ENCODE results near the gene ZNF668. TPM values are rescaled to one million over a fixed set of nuclear protein-coding genes. Genes with fewer than 3 reads are reported as not detected.

The ZNF668 gene
- total RNA-seq, 1 experiment from 2014 or later = 16.8 TPM

DNA sequence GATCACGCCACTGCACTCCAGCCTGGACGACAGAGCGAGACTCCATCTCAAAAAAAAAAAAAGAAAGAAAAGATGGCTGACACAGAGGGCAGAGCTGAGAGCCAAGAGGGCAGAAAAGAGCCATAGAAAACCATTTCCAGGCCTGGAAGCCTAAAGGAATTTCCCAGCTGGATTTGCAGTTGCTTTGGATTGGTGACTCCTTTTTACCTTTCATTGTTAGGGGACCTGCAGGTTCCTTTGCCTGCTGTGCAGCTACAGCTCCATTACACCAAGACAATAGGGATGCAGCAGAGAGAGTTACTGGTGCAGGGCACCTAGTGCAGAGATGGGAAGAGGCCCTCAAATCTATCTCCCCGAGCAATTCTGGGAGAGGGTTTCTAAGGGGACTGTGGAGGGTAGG, 18.4 kb downstream of the ZNF668 start:
- no peak for DNase-seq (ENCODE audit: low read depth, low spot score)
- H3K79me2 ChIP-seq (ENCODE audit: insufficient read depth, low read length) = no peaks in the 10 kb centered on the region
- peaks cover 8 to 22% of the 10 kb centered on the region in 2 experiments for H3K4me1 ChIP-seq (ENCODE audit: control insufficient read depth in 1 of 2, insufficient read depth in 2 of 2, low read length in 2 of 2)
- ATAC-seq = no peak
- no peak for TF ChIP-seq EZH2 (IDR thresholded peaks at IDR 0.05)
- TF ChIP-seq POLR2AphosphoS5 (IDR thresholded peaks at IDR 0.05; ENCODE audit: low read depth, low read length) = no peak
- TF ChIP-seq, protein P1, sequence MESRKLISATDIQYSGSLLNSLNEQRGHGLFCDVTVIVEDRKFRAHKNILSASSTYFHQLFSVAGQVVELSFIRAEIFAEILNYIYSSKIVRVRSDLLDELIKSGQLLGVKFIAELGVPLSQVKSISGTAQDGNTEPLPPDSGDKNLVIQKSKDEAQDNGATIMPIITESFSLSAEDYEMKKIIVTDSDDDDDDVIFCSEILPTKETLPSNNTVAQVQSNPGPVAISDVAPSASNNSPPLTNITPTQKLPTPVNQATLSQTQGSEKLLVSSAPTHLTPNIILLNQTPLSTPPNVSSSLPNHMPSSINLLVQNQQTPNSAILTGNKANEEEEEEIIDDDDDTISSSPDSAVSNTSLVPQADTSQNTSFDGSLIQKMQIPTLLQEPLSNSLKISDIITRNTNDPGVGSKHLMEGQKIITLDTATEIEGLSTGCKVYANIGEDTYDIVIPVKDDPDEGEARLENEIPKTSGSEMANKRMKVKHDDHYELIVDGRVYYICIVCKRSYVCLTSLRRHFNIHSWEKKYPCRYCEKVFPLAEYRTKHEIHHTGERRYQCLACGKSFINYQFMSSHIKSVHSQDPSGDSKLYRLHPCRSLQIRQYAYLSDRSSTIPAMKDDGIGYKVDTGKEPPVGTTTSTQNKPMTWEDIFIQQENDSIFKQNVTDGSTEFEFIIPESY (IDR thresholded peaks at IDR 0.05; ENCODE audit: extremely low read depth, insufficient replicate concordance, low read length) = no peak
- no peak for TF ChIP-seq SIN3A (IDR thresholded peaks at IDR 0.05; ENCODE audit: low read depth)
- TF ChIP-seq JUND (IDR thresholded peaks at IDR 0.05) = no peak
- TF ChIP-seq TCF7L2 (IDR thresholded peaks at IDR 0.05; ENCODE audit: borderline replicate concordance, extremely low read depth, insufficient read depth, insufficient read length) = no peak
- no peak for TF ChIP-seq YY1 (IDR thresholded peaks at IDR 0.05; ENCODE audit: extremely low read depth, insufficient replicate concordance, low read depth, low read length)
- no peak for TF ChIP-seq CEBPB (IDR thresholded peaks at IDR 0.05; ENCODE audit: low read depth)
- no peak for TF ChIP-seq SRF (IDR thresholded peaks at IDR 0.05; ENCODE audit: low read depth)
- TF ChIP-seq RAD21 (IDR thresholded peaks at IDR 0.05; ENCODE audit: low read depth) = no peak
- TF ChIP-seq ZNF274 (IDR thresholded peaks at IDR 0.05; ENCODE audit: low read depth, low read length) = no peak
- TF ChIP-seq EGR1 (IDR thresholded peaks at IDR 0.05; ENCODE audit: low read depth) = no peak
- TF ChIP-seq CBX3 (IDR thresholded peaks at IDR 0.05; ENCODE audit: low read depth) = no peak
- no peak for TF ChIP-seq FOSL1 (IDR thresholded peaks at IDR 0.05; ENCODE audit: low read depth)
- TF ChIP-seq, protein P2, sequence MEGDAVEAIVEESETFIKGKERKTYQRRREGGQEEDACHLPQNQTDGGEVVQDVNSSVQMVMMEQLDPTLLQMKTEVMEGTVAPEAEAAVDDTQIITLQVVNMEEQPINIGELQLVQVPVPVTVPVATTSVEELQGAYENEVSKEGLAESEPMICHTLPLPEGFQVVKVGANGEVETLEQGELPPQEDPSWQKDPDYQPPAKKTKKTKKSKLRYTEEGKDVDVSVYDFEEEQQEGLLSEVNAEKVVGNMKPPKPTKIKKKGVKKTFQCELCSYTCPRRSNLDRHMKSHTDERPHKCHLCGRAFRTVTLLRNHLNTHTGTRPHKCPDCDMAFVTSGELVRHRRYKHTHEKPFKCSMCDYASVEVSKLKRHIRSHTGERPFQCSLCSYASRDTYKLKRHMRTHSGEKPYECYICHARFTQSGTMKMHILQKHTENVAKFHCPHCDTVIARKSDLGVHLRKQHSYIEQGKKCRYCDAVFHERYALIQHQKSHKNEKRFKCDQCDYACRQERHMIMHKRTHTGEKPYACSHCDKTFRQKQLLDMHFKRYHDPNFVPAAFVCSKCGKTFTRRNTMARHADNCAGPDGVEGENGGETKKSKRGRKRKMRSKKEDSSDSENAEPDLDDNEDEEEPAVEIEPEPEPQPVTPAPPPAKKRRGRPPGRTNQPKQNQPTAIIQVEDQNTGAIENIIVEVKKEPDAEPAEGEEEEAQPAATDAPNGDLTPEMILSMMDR (IDR thresholded peaks at IDR 0.05 in 2 of 3, conservative IDR thresholded peaks at IDR 0.05 in 1 of 3; ENCODE audit: borderline replicate concordance in 1 of 3, insufficient read depth in 1 of 3, low read depth in 2 of 3, low read length in 2 of 3) = no peak
- TF ChIP-seq, protein P3, sequence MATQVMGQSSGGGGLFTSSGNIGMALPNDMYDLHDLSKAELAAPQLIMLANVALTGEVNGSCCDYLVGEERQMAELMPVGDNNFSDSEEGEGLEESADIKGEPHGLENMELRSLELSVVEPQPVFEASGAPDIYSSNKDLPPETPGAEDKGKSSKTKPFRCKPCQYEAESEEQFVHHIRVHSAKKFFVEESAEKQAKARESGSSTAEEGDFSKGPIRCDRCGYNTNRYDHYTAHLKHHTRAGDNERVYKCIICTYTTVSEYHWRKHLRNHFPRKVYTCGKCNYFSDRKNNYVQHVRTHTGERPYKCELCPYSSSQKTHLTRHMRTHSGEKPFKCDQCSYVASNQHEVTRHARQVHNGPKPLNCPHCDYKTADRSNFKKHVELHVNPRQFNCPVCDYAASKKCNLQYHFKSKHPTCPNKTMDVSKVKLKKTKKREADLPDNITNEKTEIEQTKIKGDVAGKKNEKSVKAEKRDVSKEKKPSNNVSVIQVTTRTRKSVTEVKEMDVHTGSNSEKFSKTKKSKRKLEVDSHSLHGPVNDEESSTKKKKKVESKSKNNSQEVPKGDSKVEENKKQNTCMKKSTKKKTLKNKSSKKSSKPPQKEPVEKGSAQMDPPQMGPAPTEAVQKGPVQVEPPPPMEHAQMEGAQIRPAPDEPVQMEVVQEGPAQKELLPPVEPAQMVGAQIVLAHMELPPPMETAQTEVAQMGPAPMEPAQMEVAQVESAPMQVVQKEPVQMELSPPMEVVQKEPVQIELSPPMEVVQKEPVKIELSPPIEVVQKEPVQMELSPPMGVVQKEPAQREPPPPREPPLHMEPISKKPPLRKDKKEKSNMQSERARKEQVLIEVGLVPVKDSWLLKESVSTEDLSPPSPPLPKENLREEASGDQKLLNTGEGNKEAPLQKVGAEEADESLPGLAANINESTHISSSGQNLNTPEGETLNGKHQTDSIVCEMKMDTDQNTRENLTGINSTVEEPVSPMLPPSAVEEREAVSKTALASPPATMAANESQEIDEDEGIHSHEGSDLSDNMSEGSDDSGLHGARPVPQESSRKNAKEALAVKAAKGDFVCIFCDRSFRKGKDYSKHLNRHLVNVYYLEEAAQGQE (IDR thresholded peaks at IDR 0.05; ENCODE audit: low read depth) = no peak
- TF ChIP-seq, protein P4, sequence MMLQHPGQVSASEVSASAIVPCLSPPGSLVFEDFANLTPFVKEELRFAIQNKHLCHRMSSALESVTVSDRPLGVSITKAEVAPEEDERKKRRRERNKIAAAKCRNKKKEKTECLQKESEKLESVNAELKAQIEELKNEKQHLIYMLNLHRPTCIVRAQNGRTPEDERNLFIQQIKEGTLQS (IDR thresholded peaks at IDR 0.05) = no peak
- TF ChIP-seq ELF1 (IDR thresholded peaks at IDR 0.05; ENCODE audit: borderline replicate concordance, low read depth) = no peak
- TF ChIP-seq ZFX (IDR thresholded peaks at IDR 0.05) = no peak
- H3K9ac ChIP-seq (ENCODE audit: low read length) = no peak overlapping the region
- H3K4me3 ChIP-seq (replicated peaks in 1 of 2; ENCODE audit: low read depth in 1 of 2, low read length in 2 of 2) = no peak overlapping the region
- H3K27me3 ChIP-seq (ENCODE audit: insufficient read depth, low read length) = no peaks in the 10 kb centered on the region
- H3K9me2 ChIP-seq (ENCODE audit: insufficient read depth) = no peaks in the 10 kb centered on the region
- H3K9me3 ChIP-seq (ENCODE audit: control insufficient read depth in 1 of 2, insufficient read depth in 1 of 2, low read depth in 1 of 2, low read length in 2 of 2) = no peaks in the 10 kb centered on the region
- CTCF ChIA-PET = no interaction called here
- no peak overlapping the region for H2AFZ ChIP-seq (ENCODE audit: low read depth, low read length, poor library complexity, severe bottlenecking)
- POLR2A ChIA-PET = no interaction called here
- intact Hi-C loops (cut with micrococcal nuclease) = no loop called here
- H3K36me3 ChIP-seq (ENCODE audit: control insufficient read depth in 1 of 2, insufficient read depth in 2 of 2, low read length in 2 of 2) = peaks cover 0 to 2% of the 10 kb centered on the region in 2 experiments; a peak in 2 of 4 replicates
- RAD21 ChIA-PET (ENCODE audit: low non-redundant PET in 1 of 2, low total read pairs in 2 of 2, uncharacterized antibody in 2 of 2, unreplicated experiment in 2 of 2) = no interaction called here
- no peak overlapping the region for H3K4me2 ChIP-seq (ENCODE audit: low read length)
- H4K20me1 ChIP-seq (ENCODE audit: insufficient read depth) = no peaks in the 10 kb centered on the region
- BruUV-seq (replicated peaks) = TSS peak; percentile 43
- H3K27ac ChIP-seq (ENCODE audit: low read depth, low read length) = no peak overlapping the region
